BE2C (cell line): ENCODE results near the gene ITPRIP.

Experiments
- DNase-seq: peaks from one replicate; pipeline ENCODE4 v3.0.0-alpha.2; 2020
- H3K27me3 ChIP-seq: fragments of 250-450 bp; sonication (Bioruptor Pico); 2 replicates; pipeline ENCODE4 v1.5.1; 2020; ENCODE audit warnings: mild to moderate bottlenecking
- H3K36me3 ChIP-seq: fragments of 250-450 bp; sonication (Bioruptor Pico); 2 replicates; pipeline ENCODE4 v1.5.1; 2020; ENCODE audit warnings: mild to moderate bottlenecking
- H3K4me1 ChIP-seq: fragments of 250-450 bp; sonication (Bioruptor Pico); 2 replicates; pipeline ENCODE4 v1.5.1; 2020
- H3K4me3 ChIP-seq: 2 replicates; pipeline ENCODE4 v1.5.1; 2011; ENCODE audit warnings: low read depth, low read length
- H3K9me3 ChIP-seq: fragments of 250-450 bp; sonication (Bioruptor Pico); 2 replicates; pipeline ENCODE4 v1.5.1; 2020
- CTCF ChIP-seq: IDR thresholded peaks from 2 replicates; pipeline ENCODE4 v1.5.1; 2012; ENCODE audit warnings: mild to moderate bottlenecking, low read depth, low read length

The ITPRIP gene

GRCh38 chr10:104299031-104299904 lies 39.0 kb downstream of the ITPRIP start:
- no peak for DNase-seq
- TF ChIP-seq CTCF = no peak
- H3K4me3 ChIP-seq = no peak overlapping the region

GRCh38 chr10:104297697-104298660 lies 40.3 kb downstream of the ITPRIP start:
- peak; percentile 49 for DNase-seq
- H3K4me1 ChIP-seq = peaks cover 18% of the 10 kb centered on the region
- peak; percentile 47 for TF ChIP-seq CTCF

More at GRCh38 chr10:104299031-104299904, 39.0 kb downstream of the ITPRIP start:
- no peaks in the 10 kb centered on the region for H3K27me3 ChIP-seq
- no peaks in the 10 kb centered on the region for H3K9me3 ChIP-seq
- peaks cover 18% of the 10 kb centered on the region for H3K4me1 ChIP-seq
- no peaks in the 10 kb centered on the region for H3K36me3 ChIP-seq

GRCh38 chr10:104296687-104297436 lies 41.4 kb downstream of the ITPRIP start:
- peaks cover 18% of the 10 kb centered on the region for H3K4me1 ChIP-seq
- no peak overlapping the region for H3K4me3 ChIP-seq
- H3K9me3 ChIP-seq = no peaks in the 10 kb centered on the region
- no peaks in the 10 kb centered on the region for H3K27me3 ChIP-seq
- TF ChIP-seq CTCF = no peak
- no peak for DNase-seq
- H3K36me3 ChIP-seq = no peaks in the 10 kb centered on the region

More at GRCh38 chr10:104297697-104298660, 40.3 kb downstream of the ITPRIP start:
- Histone ChIP-seq H3K27me3 (no peaks in the 10 kb centered on the region), H3K4me3 (no peak overlapping the region), H3K9me3 (no peaks in the 10 kb centered on the region), H3K36me3 (no peaks in the 10 kb centered on the region)

- Histone ChIP-seq H3K27me3 (peaks cover 4% of the 10 kb centered on the region; the same call in 1 of the 2 replicates), H3K4me3 (no peak overlapping the region), H3K4me1 (peaks cover under 1% of the 10 kb centered on the region; the same call in 1 of the 2 replicates), H3K9me3 (no peaks in the 10 kb centered on the region), H3K36me3 (no peaks in the 10 kb centered on the region)
- DNase-seq = no peak
- TF ChIP-seq CTCF = no peak
These were observed 44.4 kb downstream of the ITPRIP start for GRCh38 chr10:104293781-104294321.

GRCh38 chr10:104293011-104293410 lies 45.3 kb downstream of the ITPRIP start:
- no peak for DNase-seq
- H3K4me3 ChIP-seq = no peak overlapping the region
- no peak for TF ChIP-seq CTCF
- H3K4me1 ChIP-seq = no peaks in the 10 kb centered on the region
- H3K36me3 ChIP-seq = no peaks in the 10 kb centered on the region
- peaks cover 4% of the 10 kb centered on the region; the same call in 1 of the 2 replicates for H3K27me3 ChIP-seq
- H3K9me3 ChIP-seq = no peaks in the 10 kb centered on the region
